ENCODE results near the gene ZFYVE26.

DNA sequence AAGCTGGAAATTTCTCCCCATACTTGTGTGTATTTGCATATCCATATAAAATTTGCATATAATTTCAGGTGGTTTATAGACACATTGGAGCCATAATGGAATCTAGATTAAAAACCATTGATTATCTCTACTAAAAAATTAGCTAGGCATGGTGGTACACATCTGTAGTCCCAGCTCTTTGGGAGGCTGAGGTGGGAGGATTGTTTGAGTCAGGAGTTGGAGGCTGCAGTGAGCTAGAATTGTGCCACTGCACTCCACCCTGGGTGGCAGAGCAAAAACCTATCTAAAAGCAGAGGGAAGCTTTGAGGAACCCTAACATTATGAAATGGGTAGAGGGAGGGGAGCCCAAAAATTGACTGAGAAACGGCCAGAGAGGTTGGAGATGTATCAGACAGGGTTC, 118.2 kb downstream of the ZFYVE26 start:
- TF ChIP-seq CTCF (IDR thresholded peaks at IDR 0.05): no peak
- TF ChIP-seq POLR2A (IDR thresholded peaks at IDR 0.05): no peak
- no peak for TF ChIP-seq POLR2AphosphoS5 (IDR thresholded peaks at IDR 0.05)
